ENCODE results near the gene BAZ2B.

BAZ2B gene

DNA sequence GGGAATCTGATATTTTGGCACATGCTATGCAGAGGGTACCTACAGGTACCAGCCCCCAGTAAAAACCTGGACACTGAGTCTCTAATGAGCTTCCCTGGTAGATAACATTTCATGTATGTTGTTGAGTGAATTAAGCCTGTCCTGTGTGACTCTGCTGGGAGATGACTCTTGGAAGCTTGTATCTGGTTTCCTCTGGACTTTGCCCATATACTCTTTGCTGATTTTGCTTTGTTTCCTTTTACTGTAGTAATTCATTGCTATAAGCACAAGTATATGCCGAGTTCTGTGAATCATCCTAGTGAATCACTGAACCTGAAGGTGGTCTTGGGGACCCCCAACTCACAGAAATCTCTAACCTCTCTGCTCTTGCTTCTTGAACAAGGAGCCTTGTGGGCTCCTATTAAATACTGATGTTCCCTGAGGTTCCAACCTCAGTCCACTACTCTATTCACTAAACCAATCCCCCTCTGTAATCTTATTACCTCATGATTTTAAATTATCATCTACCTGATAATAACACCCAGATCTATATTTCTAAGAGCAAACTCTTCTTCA lies 235.6 kb downstream of the BAZ2B start:
- Histone ChIP-seq H3K27me3 (ENCODE audit: insufficient read depth, low read length, poor library complexity) (no peaks in the 10 kb centered on the region), H3K79me2 (ENCODE audit: insufficient read depth, low read length) (no peaks in the 10 kb centered on the region), H4K20me1 (ENCODE audit: insufficient read depth, low read length) (no peaks in the 10 kb centered on the region), H3K36me3 (ENCODE audit: insufficient read depth, low read length) (peaks cover 6% of the 10 kb centered on the region; the same call in 1 of the 2 replicates), H3K4me1 (ENCODE audit: insufficient read depth, low read length) (peaks cover 7% of the 10 kb centered on the region; the same call in 1 of the 2 replicates), H3K4me2 (ENCODE audit: insufficient read depth, low read length) (no peak overlapping the region), H2AFZ (ENCODE audit: low read depth, low read length) (no peak overlapping the region), H3K9ac (ENCODE audit: low read depth, low read length) (no peak overlapping the region), H3K27ac (ENCODE audit: low read length) (no peak overlapping the region), H3K9me3 (ENCODE audit: insufficient read depth, low read length, severe bottlenecking) (no peaks in the 10 kb centered on the region), H3K4me3 (ENCODE audit: low read depth in 1 of 2, low read length in 2 of 2) (no peak overlapping the region)
- TF ChIP-seq CTCF (IDR thresholded peaks at IDR 0.05; ENCODE audit: borderline replicate concordance, extremely low read depth, low read length, poor library complexity, severe bottlenecking) (no peak), EZH2 (IDR thresholded peaks at IDR 0.05; ENCODE audit: borderline replicate concordance, low read depth, low read length, severe bottlenecking) (no peak)
- ATAC-seq (ENCODE audit: insufficient read depth, low read depth): no peak
- DNase-seq: no peak

GRCh38 chr2:159379181-159379580 lies 237.2 kb downstream of the BAZ2B start:
- Histone ChIP-seq H3K4me1 (ENCODE audit: insufficient read depth, low read length) (peaks cover 7% of the 10 kb centered on the region; the same call in 1 of the 2 replicates), H3K9ac (ENCODE audit: low read depth, low read length) (no peak overlapping the region), H4K20me1 (ENCODE audit: insufficient read depth, low read length) (no peaks in the 10 kb centered on the region), H2AFZ (ENCODE audit: low read depth, low read length) (no peak overlapping the region), H3K36me3 (ENCODE audit: insufficient read depth, low read length) (peaks cover 2% of the 10 kb centered on the region; the same call in 1 of the 2 replicates), H3K27me3 (ENCODE audit: insufficient read depth, low read length, poor library complexity) (no peaks in the 10 kb centered on the region), H3K4me3 (ENCODE audit: low read depth in 1 of 2, low read length in 2 of 2) (no peak overlapping the region), H3K4me2 (ENCODE audit: insufficient read depth, low read length) (no peak overlapping the region), H3K27ac (ENCODE audit: low read length) (no peak overlapping the region), H3K9me3 (ENCODE audit: insufficient read depth, low read length, severe bottlenecking) (no peaks in the 10 kb centered on the region), H3K79me2 (ENCODE audit: insufficient read depth, low read length) (no peaks in the 10 kb centered on the region)
- TF ChIP-seq EZH2 (IDR thresholded peaks at IDR 0.05; ENCODE audit: borderline replicate concordance, low read depth, low read length, severe bottlenecking): no peak
- no peak for TF ChIP-seq CTCF (IDR thresholded peaks at IDR 0.05; ENCODE audit: borderline replicate concordance, extremely low read depth, low read length, poor library complexity, severe bottlenecking)
- DNase-seq (no peak), ATAC-seq (ENCODE audit: insufficient read depth, low read depth) (no peak)

DNA sequence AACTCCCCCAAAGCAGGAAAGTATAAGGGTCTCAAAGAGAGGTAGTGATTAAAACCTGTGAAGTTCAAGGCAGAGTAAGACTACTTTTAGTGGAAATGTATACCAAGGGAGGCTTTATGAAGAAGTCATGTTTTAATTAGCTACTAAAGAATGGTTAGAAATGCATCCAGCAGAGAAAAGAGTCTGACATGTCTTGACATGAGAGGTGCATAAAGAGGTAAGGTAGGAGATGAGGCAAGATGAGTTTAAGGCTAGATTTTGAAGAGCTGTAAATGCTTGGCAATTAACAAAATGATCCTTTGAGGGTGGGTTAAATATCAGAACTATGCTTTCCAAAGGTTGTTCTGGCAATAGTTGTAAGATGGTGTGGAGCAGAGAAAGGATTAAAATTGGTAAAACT lies 241.1 kb downstream of the BAZ2B start:
- Histone ChIP-seq H3K9ac (ENCODE audit: low read depth, low read length) (no peak overlapping the region), H3K4me1 (ENCODE audit: insufficient read depth, low read length) (no peaks in the 10 kb centered on the region), H3K27ac (ENCODE audit: low read length) (no peak overlapping the region), H3K36me3 (ENCODE audit: insufficient read depth, low read length) (peaks cover 16% of the 10 kb centered on the region; the same call in 1 of the 2 replicates), H4K20me1 (ENCODE audit: insufficient read depth, low read length) (no peaks in the 10 kb centered on the region), H2AFZ (ENCODE audit: low read depth, low read length) (no peak overlapping the region), H3K4me3 (ENCODE audit: low read depth in 1 of 2, low read length in 2 of 2) (no peak overlapping the region), H3K9me3 (ENCODE audit: insufficient read depth, low read length, severe bottlenecking) (no peaks in the 10 kb centered on the region), H3K79me2 (ENCODE audit: insufficient read depth, low read length) (no peaks in the 10 kb centered on the region), H3K4me2 (ENCODE audit: insufficient read depth, low read length) (no peak overlapping the region), H3K27me3 (ENCODE audit: insufficient read depth, low read length, poor library complexity) (no peaks in the 10 kb centered on the region)
- ATAC-seq (ENCODE audit: insufficient read depth, low read depth) (no peak), DNase-seq (no peak)
- TF ChIP-seq EZH2 (IDR thresholded peaks at IDR 0.05; ENCODE audit: borderline replicate concordance, low read depth, low read length, severe bottlenecking) (no peak), CTCF (IDR thresholded peaks at IDR 0.05; ENCODE audit: borderline replicate concordance, extremely low read depth, low read length, poor library complexity, severe bottlenecking) (no peak)
